Eye (tissue), 1 donor: Measurements from ENCODE around the gene CNST.
"Not testable (repeated sequence)": the region's sequence is repeated elsewhere in the genome, so short reads cannot be mapped to it uniquely, and the experiment has no call there.

Experiments
- DNase-seq: peaks from one replicate; pipeline ENCODE4 v3.0.0-alpha.2; 2015

CNST gene

GRCh38 chr1:246588159-246588721 is 22.0 kb downstream of the CNST start:
- DNase-seq = no peak

- not testable (repeated sequence) for DNase-seq
These were observed 23.7 kb downstream of the CNST start for GRCh38 chr1:246589919-246590318.

GRCh38 chr1:246591047-246591446 is 24.8 kb downstream of the CNST start:
- DNase-seq = no peak

GRCh38 chr1:246591504-246591903 is 25.2 kb downstream of the CNST start:
- no peak for DNase-seq

- no peak for DNase-seq
These were observed 25.7 kb downstream of the CNST start for GRCh38 chr1:246591958-246592357.

- peak; percentile 53 for DNase-seq
These were observed 26.4 kb downstream of the CNST start for GRCh38 chr1:246592695-246593094.

GRCh38 chr1:246595146-246595545 is 28.9 kb downstream of the CNST start:
- DNase-seq = no peak

- DNase-seq = no peak
These were observed 31.1 kb downstream of the CNST start for GRCh38 chr1:246597340-246597739.

GRCh38 chr1:246597971-246598370 is 31.7 kb downstream of the CNST start:
- DNase-seq = no peak

- DNase-seq = no peak
These were observed 33.1 kb downstream of the CNST start for GRCh38 chr1:246599315-246599714.

GRCh38 chr1:246600579-246600978 is 34.3 kb downstream of the CNST start:
- no peak for DNase-seq

GRCh38 chr1:246602194-246602593 is 35.9 kb downstream of the CNST start:
- no peak for DNase-seq

GRCh38 chr1:246605231-246605630 is 39.0 kb downstream of the CNST start:
- not testable (repeated sequence) for DNase-seq

- DNase-seq = no peak
These were observed 41.2 kb downstream of the CNST start for GRCh38 chr1:246607462-246607861.

GRCh38 chr1:246608616-246609376 is 42.5 kb downstream of the CNST start:
- DNase-seq = peak; percentile 43

- no peak for DNase-seq
These were observed 43.4 kb downstream of the CNST start for GRCh38 chr1:246609632-246610031.

GRCh38 chr1:246613096-246613758 is 47.0 kb downstream of the CNST start:
- no peak for DNase-seq

GRCh38 chr1:246617156-246617555 is 50.9 kb downstream of the CNST start:
- DNase-seq = no peak

- DNase-seq = no peak
These were observed 51.5 kb downstream of the CNST start for GRCh38 chr1:246617768-246618167.

GRCh38 chr1:246618240-246618808 is 52.1 kb downstream of the CNST start:
- peak; percentile 67 for DNase-seq

GRCh38 chr1:246622035-246622652 is 55.9 kb downstream of the CNST start:
- no peak for DNase-seq

GRCh38 chr1:246624091-246624490 is 57.8 kb downstream of the CNST start:
- no peak for DNase-seq

GRCh38 chr1:246629030-246629429 is 62.8 kb downstream of the CNST start:
- no peak for DNase-seq
